WTC11 (cell line): ENCODE data around the gene PRKD1.

Source experiments
- CTCF ChIP-seq: fragments of 200-600 bp; IDR thresholded peaks from 2 replicates; pipeline ENCODE4 v1.8.0; 2022; ENCODE audit warnings: antibody characterized with exemption
- ETV6 ChIP-seq: sonication (generic); formaldehyde crosslinking; IDR thresholded peaks from 2 replicates; pipeline ENCODE4 v1.8.1; 2022; ENCODE audit warnings: mild to moderate bottlenecking, missing genetic modification reagents
- FOXP4 ChIP-seq: sonication (generic); formaldehyde crosslinking; IDR thresholded peaks from 2 replicates; pipeline ENCODE4 v1.8.0; 2022; ENCODE audit warnings: mild to moderate bottlenecking, missing genetic modification reagents
- JUN ChIP-seq: sonication (generic); formaldehyde crosslinking; IDR thresholded peaks from 2 replicates; pipeline ENCODE4 v1.8.0; 2023; ENCODE audit warnings: mild to moderate bottlenecking, missing genetic modification reagents
- NFYB ChIP-seq: sonication (generic); formaldehyde crosslinking; conservative IDR thresholded peaks from 2 replicates; pipeline ENCODE4 v1.8.0; 2022; ENCODE audit warnings: low read depth, missing genetic modification reagents
- SP1 ChIP-seq: sonication (generic); formaldehyde crosslinking; conservative IDR thresholded peaks from 2 replicates; pipeline ENCODE4 v1.8.1; 2022; ENCODE audit warnings: missing genetic modification reagents
- ZNF512 ChIP-seq: sonication (generic); formaldehyde crosslinking; IDR thresholded peaks from 2 replicates; pipeline ENCODE4 v1.8.1; 2022; ENCODE audit warnings: missing genetic modification reagents, borderline replicate concordance
- TF ChIP-seq, protein P1 (sequence below): sonication (generic); formaldehyde crosslinking; IDR thresholded peaks from 2 replicates; pipeline ENCODE4 v1.8.0; 2022; ENCODE audit warnings: mild to moderate bottlenecking, missing genetic modification reagents
- TF ChIP-seq, protein P2 (sequence below): sonication (generic); formaldehyde crosslinking; IDR thresholded peaks from 2 replicates; pipeline ENCODE4 v1.8.1; 2023; ENCODE audit warnings: mild to moderate bottlenecking, moderate library complexity, missing genetic modification reagents
- TF ChIP-seq, protein P3 (sequence below): sonication (generic); formaldehyde crosslinking; IDR thresholded peaks from 2 replicates; pipeline ENCODE4 v1.8.0; 2022; ENCODE audit warnings: mild to moderate bottlenecking, missing genetic modification reagents

DNA sequence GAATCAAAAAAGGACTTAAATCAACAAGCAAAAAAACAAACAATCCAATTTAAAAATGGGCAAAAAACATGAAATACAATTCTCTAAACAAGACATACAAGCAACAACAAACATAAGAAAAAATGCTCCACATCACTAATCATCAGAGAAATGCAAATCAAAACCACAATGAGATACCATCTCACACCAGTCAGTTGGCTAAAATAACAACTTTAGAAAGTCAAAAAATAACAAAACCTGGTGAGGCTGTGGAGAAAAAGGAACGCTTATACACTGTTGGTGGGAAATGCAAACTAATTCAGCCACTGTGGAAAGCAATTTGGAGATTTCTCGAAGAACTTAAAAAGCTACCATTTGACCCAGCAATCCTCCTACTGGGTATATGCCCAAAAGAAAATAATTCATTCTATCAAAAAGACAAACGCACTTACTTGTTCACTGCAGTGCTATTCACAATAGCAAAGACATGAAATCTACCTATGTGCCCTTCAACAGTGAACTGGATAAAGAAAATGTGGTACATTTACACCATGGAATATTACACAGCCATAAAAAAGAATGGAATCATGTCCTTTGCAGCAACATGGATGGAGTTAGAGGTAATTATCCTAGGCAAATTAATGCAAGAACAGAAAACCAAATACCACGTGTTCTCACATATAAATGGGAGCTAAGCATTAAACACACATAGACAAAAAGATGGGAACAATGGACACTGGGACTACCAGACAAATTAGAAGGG, 26.9 kb downstream of the PRKD1 start:
- TF ChIP-seq JUN = no peak
- TF ChIP-seq CTCF = no peak
- TF ChIP-seq, protein P1, sequence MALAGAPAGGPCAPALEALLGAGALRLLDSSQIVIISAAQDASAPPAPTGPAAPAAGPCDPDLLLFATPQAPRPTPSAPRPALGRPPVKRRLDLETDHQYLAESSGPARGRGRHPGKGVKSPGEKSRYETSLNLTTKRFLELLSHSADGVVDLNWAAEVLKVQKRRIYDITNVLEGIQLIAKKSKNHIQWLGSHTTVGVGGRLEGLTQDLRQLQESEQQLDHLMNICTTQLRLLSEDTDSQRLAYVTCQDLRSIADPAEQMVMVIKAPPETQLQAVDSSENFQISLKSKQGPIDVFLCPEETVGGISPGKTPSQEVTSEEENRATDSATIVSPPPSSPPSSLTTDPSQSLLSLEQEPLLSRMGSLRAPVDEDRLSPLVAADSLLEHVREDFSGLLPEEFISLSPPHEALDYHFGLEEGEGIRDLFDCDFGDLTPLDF (CRISPR knock-in tag) = no peak
- TF ChIP-seq SP1 (CRISPR knock-in tag) = no peak
- TF ChIP-seq, protein P2, sequence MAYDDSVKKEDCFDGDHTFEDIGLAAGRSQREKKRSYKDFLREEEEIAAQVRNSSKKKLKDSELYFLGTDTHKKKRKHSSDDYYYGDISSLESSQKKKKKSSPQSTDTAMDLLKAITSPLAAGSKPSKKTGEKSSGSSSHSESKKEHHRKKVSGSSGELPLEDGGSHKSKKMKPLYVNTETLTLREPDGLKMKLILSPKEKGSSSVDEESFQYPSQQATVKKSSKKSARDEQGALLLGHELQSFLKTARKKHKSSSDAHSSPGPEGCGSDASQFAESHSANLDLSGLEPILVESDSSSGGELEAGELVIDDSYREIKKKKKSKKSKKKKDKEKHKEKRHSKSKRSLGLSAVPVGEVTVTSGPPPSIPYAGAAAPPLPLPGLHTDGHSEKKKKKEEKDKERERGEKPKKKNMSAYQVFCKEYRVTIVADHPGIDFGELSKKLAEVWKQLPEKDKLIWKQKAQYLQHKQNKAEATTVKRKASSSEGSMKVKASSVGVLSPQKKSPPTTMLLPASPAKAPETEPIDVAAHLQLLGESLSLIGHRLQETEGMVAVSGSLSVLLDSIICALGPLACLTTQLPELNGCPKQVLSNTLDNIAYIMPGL (CRISPR knock-in tag) = no peak
- no peak for TF ChIP-seq ZNF512 (CRISPR knock-in tag)
- TF ChIP-seq NFYB (CRISPR knock-in tag) = no peak
- TF ChIP-seq, protein P3, sequence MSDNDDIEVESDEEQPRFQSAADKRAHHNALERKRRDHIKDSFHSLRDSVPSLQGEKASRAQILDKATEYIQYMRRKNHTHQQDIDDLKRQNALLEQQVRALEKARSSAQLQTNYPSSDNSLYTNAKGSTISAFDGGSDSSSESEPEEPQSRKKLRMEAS (CRISPR knock-in tag) = no peak
- TF ChIP-seq ETV6 (CRISPR knock-in tag) = no peak
- TF ChIP-seq FOXP4 (CRISPR knock-in tag) = no peak
